HEK293 (cell line): ENCODE data around the gene SLC4A1AP.

Experiments used
- OSR2 ChIP-seq: fragments of 450-650 bp; formaldehyde crosslinking; IDR thresholded peaks from 2 replicates; pipeline ENCODE4 v1.5.1; 2016; ENCODE audit warnings: missing biosample characterization, missing genetic modification characterization
- PATZ1 ChIP-seq: fragments of 450-650 bp; formaldehyde crosslinking; IDR thresholded peaks from 2 replicates; pipeline ENCODE4 v1.5.1; 2016; ENCODE audit warnings: missing biosample characterization, missing genetic modification characterization
- PRDM10 ChIP-seq: fragments of 450-650 bp; formaldehyde crosslinking; IDR thresholded peaks from 2 replicates; pipeline ENCODE4 v1.5.1; 2016; ENCODE audit warnings: missing biosample characterization, missing genetic modification characterization
- SP2 ChIP-seq: fragments of 450-650 bp; formaldehyde crosslinking; IDR thresholded peaks from 2 replicates; pipeline ENCODE4 v1.5.1; 2016; ENCODE audit warnings: missing biosample characterization, missing genetic modification characterization
- SP7 ChIP-seq: fragments of 450-650 bp; formaldehyde crosslinking; IDR thresholded peaks from 2 replicates; pipeline ENCODE4 v1.5.1; 2016; ENCODE audit warnings: missing biosample characterization, missing genetic modification characterization
- TCF7L2 ChIP-seq: IDR thresholded peaks from 2 replicates; pipeline ENCODE4 v1.6.1; 2011; ENCODE audit warnings: low read depth, mild to moderate bottlenecking, inconsistent platforms, low read length, moderate library complexity, borderline replicate concordance
- ZBTB21 ChIP-seq: fragments of 450-650 bp; formaldehyde crosslinking; IDR thresholded peaks from 2 replicates; pipeline ENCODE4 v1.5.1; 2017; ENCODE audit warnings: missing biosample characterization, missing genetic modification characterization
- ZNF112 ChIP-seq: fragments of 450-650 bp; formaldehyde crosslinking; IDR thresholded peaks from 2 replicates; pipeline ENCODE4 v1.5.0; 2017; ENCODE audit warnings: missing biosample characterization, missing genetic modification characterization
- ZNF121 ChIP-seq: fragments of 450-650 bp; formaldehyde crosslinking; IDR thresholded peaks from 2 replicates; pipeline ENCODE4 v1.5.1; 2016; ENCODE audit warnings: missing biosample characterization, missing genetic modification characterization
- ZNF138 ChIP-seq: fragments of 450-650 bp; formaldehyde crosslinking; IDR thresholded peaks from 2 replicates; pipeline ENCODE4 v1.5.1; 2016; ENCODE audit warnings: missing biosample characterization, missing genetic modification characterization, borderline replicate concordance
- ZNF146 ChIP-seq: fragments of 450-650 bp; formaldehyde crosslinking; IDR thresholded peaks from 2 replicates; pipeline ENCODE4 v1.5.1; 2016; ENCODE audit warnings: missing biosample characterization, missing genetic modification characterization
- ZNF202 ChIP-seq: fragments of 450-650 bp; formaldehyde crosslinking; IDR thresholded peaks from 2 replicates; pipeline ENCODE4 v1.5.1; 2016; ENCODE audit warnings: missing biosample characterization, missing genetic modification characterization, borderline replicate concordance
- ZNF221 ChIP-seq: fragments of 450-650 bp; formaldehyde crosslinking; IDR thresholded peaks from 2 replicates; pipeline ENCODE4 v1.5.1; 2017; ENCODE audit warnings: missing biosample characterization, missing genetic modification characterization, borderline replicate concordance
- ZNF248 ChIP-seq: fragments of 450-650 bp; formaldehyde crosslinking; IDR thresholded peaks from 2 replicates; pipeline ENCODE4 v1.5.1; 2017; ENCODE audit warnings: missing biosample characterization, missing genetic modification characterization
- ZNF366 ChIP-seq: fragments of 450-650 bp; formaldehyde crosslinking; conservative IDR thresholded peaks from 2 replicates; pipeline ENCODE4 v1.5.1; 2016; ENCODE audit warnings: missing biosample characterization, missing genetic modification characterization
- ZNF416 ChIP-seq: fragments of 450-650 bp; formaldehyde crosslinking; IDR thresholded peaks from 2 replicates; pipeline ENCODE4 v1.5.1; 2016; ENCODE audit warnings: missing biosample characterization, missing genetic modification characterization
- ZNF510 ChIP-seq: fragments of 450-650 bp; formaldehyde crosslinking; IDR thresholded peaks from 2 replicates; pipeline ENCODE4 v1.5.1; 2018; ENCODE audit warnings: mild to moderate bottlenecking, missing genetic modification characterization, missing biosample characterization; ENCODE audit not compliant: insufficient replicate concordance
- ZNF518A ChIP-seq: fragments of 450-650 bp; formaldehyde crosslinking; conservative IDR thresholded peaks from 2 replicates; pipeline ENCODE4 v1.5.1; 2016; ENCODE audit warnings: low read depth, missing biosample characterization, missing genetic modification characterization
- ZNF521 ChIP-seq: fragments of 450-650 bp; formaldehyde crosslinking; IDR thresholded peaks from 2 replicates; pipeline ENCODE4 v1.5.1; 2017; ENCODE audit warnings: missing biosample characterization, mild to moderate bottlenecking, missing genetic modification characterization
- ZNF571 ChIP-seq: fragments of 450-650 bp; formaldehyde crosslinking; IDR thresholded peaks from 2 replicates; pipeline ENCODE4 v1.5.0; 2017; ENCODE audit warnings: missing biosample characterization, missing genetic modification characterization
- ZNF621 ChIP-seq: fragments of 450-650 bp; formaldehyde crosslinking; IDR thresholded peaks from 2 replicates; pipeline ENCODE4 v1.5.1; 2017; ENCODE audit warnings: missing biosample characterization, missing genetic modification characterization
- ZNF664 ChIP-seq: fragments of 450-650 bp; formaldehyde crosslinking; IDR thresholded peaks from 2 replicates; pipeline ENCODE4 v1.5.1; 2016; ENCODE audit warnings: missing biosample characterization, missing genetic modification characterization
- ZNF692 ChIP-seq: fragments of 450-650 bp; formaldehyde crosslinking; IDR thresholded peaks from 2 replicates; pipeline ENCODE4 v1.5.1; 2016; ENCODE audit warnings: missing biosample characterization, missing genetic modification characterization
- ZNF791 ChIP-seq: fragments of 450-650 bp; formaldehyde crosslinking; IDR thresholded peaks from 2 replicates; pipeline ENCODE4 v1.5.1; 2016; ENCODE audit warnings: missing biosample characterization, missing genetic modification characterization
- ZSCAN5A ChIP-seq: fragments of 450-650 bp; formaldehyde crosslinking; IDR thresholded peaks from 2 replicates; pipeline ENCODE4 v1.5.1; 2016; ENCODE audit warnings: missing biosample characterization, missing genetic modification characterization

Gene SLC4A1AP

GRCh38 chr2:27628767-27629709, 34.7 kb upstream of the SLC4A1AP start, which contains the start of the genes CCDC121 and GPN1 (continued):
- TF ChIP-seq ZNF518A (tag by site-specific recombination) (peak; percentile 45; the same call in 1 of the 2 replicates), ZNF146 (tag by site-specific recombination) (no peak; the same call in 1 of the 2 replicates), ZBTB21 (tag by site-specific recombination) (0 out of 2 replicates have a peak, but pooled peaks have one; percentile 36), ZNF138 (tag by site-specific recombination) (no peak), SP7 (tag by site-specific recombination) (peak; percentile 65), ZNF248 (tag by site-specific recombination) (no peak), ZNF112 (tag by site-specific recombination) (no peak), ZNF571 (tag by site-specific recombination) (no peak), ZNF791 (tag by site-specific recombination) (no peak), ZNF621 (no peak), ZNF521 (tag by site-specific recombination) (no peak), PRDM10 (peak; percentile 40; the same call in 1 of the 2 replicates), ZNF510 (no peak), ZNF221 (no peak), ZNF202 (no peak), ZNF416 (tag by site-specific recombination) (no peak), ZSCAN5A (tag by site-specific recombination) (no peak), PATZ1 (tag by site-specific recombination) (peak; percentile 66; the same call in 1 of the 2 replicates), ZNF664 (tag by site-specific recombination) (no peak), TCF7L2 (no peak), ZNF366 (tag by site-specific recombination) (peak; percentile 57), ZNF121 (tag by site-specific recombination) (no peak), ZNF692 (tag by site-specific recombination) (peak; percentile 31; the same call in 1 of the 2 replicates), OSR2 (tag by site-specific recombination) (no peak), SP2 (peak; percentile 45)
